Gastrocnemius medialis (tissue), 4 donors: ENCODE results near the gene RPRM. TPM values are rescaled to one million over a fixed set of nuclear protein-coding genes. Genes with fewer than 3 reads are reported as not detected.
"Not testable (repeated sequence)": the region's sequence is repeated elsewhere in the genome, so short reads cannot be mapped to it uniquely, and the experiment has no call there.

Source experiments
- ATAC-seq, 2 donors: fragments of 150-250 bp; one replicate each; pipeline ENCODE4 v1.9.1; 2016
- DNase-seq, 2 donors: peaks; one replicate each; pipeline ENCODE4 v3.0.0-alpha.2; 2019
- H3K27ac ChIP-seq, 4 donors: fragments of 200-600 bp; sonication (generic); 1 replicate in 1 of 4; 2 replicates in 3 of 4; pipeline ENCODE4 v1.5.1; 2016 to 2018; ENCODE audit warnings: mild to moderate bottlenecking in 2 of 4, moderate library complexity in 1 of 4
- H3K27me3 ChIP-seq, 3 donors: fragments of 200-600 bp; sonication (generic) in 2 of 3; 1 replicate in 1 of 3; 2 replicates in 2 of 3; pipeline versions ENCODE4 v1.5.1 to v1.6.0; 2016 to 2019; ENCODE audit warnings: mild to moderate bottlenecking in 1 of 3, moderate library complexity in 1 of 3
- H3K36me3 ChIP-seq, 2 donors: fragments of 200-600 bp; sonication (generic) in 1 of 2; one replicate each; pipeline ENCODE4 v1.5.1; 2017 to 2018
- H3K4me1 ChIP-seq, 2 donors: fragments of 200-600 bp; sonication (generic) in 1 of 2; one replicate each; pipeline ENCODE4 v1.5.1; 2016 to 2017; ENCODE audit warnings: mild to moderate bottlenecking in 2 of 2
- H3K4me3 ChIP-seq, 4 donors: fragments of 200-600 bp; sonication (generic) in 3 of 4; 1 replicate in 1 of 4; 2 replicates in 3 of 4; pipeline ENCODE4 v1.5.1; 2016 to 2019; ENCODE audit warnings: mild to moderate bottlenecking in 2 of 4
- H3K9me3 ChIP-seq, 3 donors: fragments of 200-600 bp; sonication (generic) in 2 of 3; 1 replicate in 1 of 3; 2 replicates in 2 of 3; pipeline ENCODE4 v1.5.1; 2016 to 2019
- POLR2A ChIP-seq, 2 donors: fragments of 450-650 bp; IDR thresholded peaks; one replicate each; pipeline ENCODE4 v1.6.1; 2017; ENCODE audit warnings: antibody characterized with exemption in 2 of 2, mild to moderate bottlenecking in 2 of 2, moderate library complexity in 2 of 2
- in situ Hi-C, 4 donors: fragments of 200-750 bp; cut with MboI; loops; one replicate each; pipeline versions ENCODE4 v1.15.0 to v1.8.0; 2017; ENCODE audit warnings: low sequenced_read_pairs in 4 of 4
- intact Hi-C: fragments of 100-400 bp; cut with DNase I; formaldehyde crosslinking; loops from one replicate; pipeline ENCODE4 v1.15.1; 2023; ENCODE audit warnings: low total_unique reads
- total RNA-seq, 4 donors: library from RNA; depleted of rRNA; stranded (reverse); fragments of >200 nt; gene quantifications; one replicate each; pipeline versions ENCODE4 v1.1.0 to v1.2.3, GENCODE V29; 2016
- TF ChIP-seq, protein P1 (sequence below), 5 experiments: fragments of 450-650 bp in 3 of 5; fragments of 200-600 bp in 2 of 5; sonication (generic) in 2 of 5; IDR thresholded peaks in 4 of 5; conservative IDR thresholded peaks in 1 of 5; 1 replicate in 4 of 5; 2 replicates in 1 of 5; pipeline ENCODE4 v1.5.1; 2016 to 2019; ENCODE audit warnings: antibody characterized with exemption in 5 of 5, mild to moderate bottlenecking in 3 of 5, moderate library complexity in 3 of 5

The RPRM gene
- total RNA-seq, 4 donors from 2014 or later = not detected

DNA sequence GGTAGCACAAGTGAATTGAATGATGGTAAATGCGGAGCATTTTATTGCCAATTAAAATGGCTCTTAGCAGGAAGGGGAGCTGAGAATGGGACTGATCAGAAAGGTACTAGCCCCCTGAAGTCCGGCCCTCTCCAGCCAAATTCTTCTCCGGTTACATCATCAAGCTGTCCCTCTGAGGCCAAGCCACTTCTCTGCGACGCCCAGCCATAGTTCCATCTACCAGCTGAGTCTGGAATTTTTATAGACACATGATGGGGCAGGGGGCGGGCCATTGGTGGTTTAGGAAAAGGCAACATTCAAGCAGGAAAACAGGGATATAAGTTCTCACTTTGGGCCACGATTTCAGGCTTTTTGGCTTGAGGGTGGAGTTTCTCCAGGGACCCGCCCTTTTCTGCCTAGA is 22.7 kb downstream of the RPRM start:
- Histone ChIP-seq H3K4me1 (no peaks in the 10 kb centered on the region), H3K27me3 (no peaks in the 10 kb centered on the region), H3K27ac (no peak overlapping the region), H3K36me3 (no peaks in the 10 kb centered on the region), H3K9me3 (no peaks in the 10 kb centered on the region), H3K4me3 (no peak overlapping the region)
- TF ChIP-seq, protein P1, sequence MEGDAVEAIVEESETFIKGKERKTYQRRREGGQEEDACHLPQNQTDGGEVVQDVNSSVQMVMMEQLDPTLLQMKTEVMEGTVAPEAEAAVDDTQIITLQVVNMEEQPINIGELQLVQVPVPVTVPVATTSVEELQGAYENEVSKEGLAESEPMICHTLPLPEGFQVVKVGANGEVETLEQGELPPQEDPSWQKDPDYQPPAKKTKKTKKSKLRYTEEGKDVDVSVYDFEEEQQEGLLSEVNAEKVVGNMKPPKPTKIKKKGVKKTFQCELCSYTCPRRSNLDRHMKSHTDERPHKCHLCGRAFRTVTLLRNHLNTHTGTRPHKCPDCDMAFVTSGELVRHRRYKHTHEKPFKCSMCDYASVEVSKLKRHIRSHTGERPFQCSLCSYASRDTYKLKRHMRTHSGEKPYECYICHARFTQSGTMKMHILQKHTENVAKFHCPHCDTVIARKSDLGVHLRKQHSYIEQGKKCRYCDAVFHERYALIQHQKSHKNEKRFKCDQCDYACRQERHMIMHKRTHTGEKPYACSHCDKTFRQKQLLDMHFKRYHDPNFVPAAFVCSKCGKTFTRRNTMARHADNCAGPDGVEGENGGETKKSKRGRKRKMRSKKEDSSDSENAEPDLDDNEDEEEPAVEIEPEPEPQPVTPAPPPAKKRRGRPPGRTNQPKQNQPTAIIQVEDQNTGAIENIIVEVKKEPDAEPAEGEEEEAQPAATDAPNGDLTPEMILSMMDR (IDR thresholded peaks at IDR 0.05 in 4 of 5, conservative IDR thresholded peaks at IDR 0.05 in 1 of 5) = no peak
- no peak for TF ChIP-seq POLR2A (IDR thresholded peaks at IDR 0.05)
- intact Hi-C loops = no loop called here
- no peak for ATAC-seq
- in situ Hi-C loops = no loop called here
- DNase-seq = no peak

DNA sequence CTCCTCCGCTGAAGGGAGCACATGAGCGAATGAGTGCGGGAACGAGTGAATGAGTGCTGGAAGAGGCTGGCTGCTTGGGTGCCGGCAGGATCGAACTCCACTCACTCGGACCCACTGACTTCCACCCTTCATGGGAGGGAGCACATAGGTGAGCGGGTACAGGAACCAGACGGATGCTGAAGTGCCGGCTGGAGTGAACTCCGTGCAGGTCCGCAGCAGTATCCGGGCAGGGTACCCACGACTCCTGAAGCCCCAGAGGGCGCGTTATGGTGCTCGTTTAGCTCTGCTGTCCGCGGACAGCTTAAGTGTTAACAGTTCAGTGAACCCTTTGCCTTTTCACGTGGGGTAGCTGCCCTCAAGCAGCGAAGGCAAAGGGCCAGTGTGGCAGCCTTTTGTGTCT is 23.2 kb downstream of the RPRM start:
- TF ChIP-seq, protein P1 (IDR thresholded peaks at IDR 0.05 in 4 of 5, conservative IDR thresholded peaks at IDR 0.05 in 1 of 5) = no peak
- TF ChIP-seq POLR2A (IDR thresholded peaks at IDR 0.05) = no peak
- in situ Hi-C loops (no loop called here), intact Hi-C loops (no loop called here)
- Histone ChIP-seq H3K9me3 (no peaks in the 10 kb centered on the region), H3K4me3 (no peak overlapping the region), H3K27ac (no peak overlapping the region), H3K36me3 (no peaks in the 10 kb centered on the region), H3K27me3 (no peaks in the 10 kb centered on the region), H3K4me1 (no peaks in the 10 kb centered on the region)
- no peak for ATAC-seq
- no peak for DNase-seq

DNA sequence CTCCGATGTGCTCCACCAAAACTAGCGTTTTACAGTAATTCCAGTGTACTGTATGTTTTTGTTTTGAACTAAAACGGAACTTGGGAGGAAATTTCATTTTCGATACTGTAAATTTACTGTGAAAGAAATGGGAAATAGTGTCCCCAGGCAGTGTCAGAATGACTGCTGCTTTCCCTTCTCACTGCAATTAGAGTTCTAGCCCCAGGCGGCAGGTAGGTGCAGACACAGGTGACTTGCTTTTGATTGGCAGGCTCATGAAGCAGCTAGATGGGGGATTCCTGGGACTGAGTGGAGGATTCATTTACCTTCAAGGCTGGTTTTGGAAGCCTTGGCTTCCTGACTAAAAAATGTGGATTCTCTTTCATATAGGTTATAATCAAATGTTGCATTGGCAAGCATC is 27.0 kb downstream of the RPRM start:
- intact Hi-C loops = no loop called here
- in situ Hi-C loops = no loop called here
- DNase-seq (no peak), ATAC-seq (no peak)
- Histone ChIP-seq H3K27me3 (no peaks in the 10 kb centered on the region), H3K9me3 (no peaks in the 10 kb centered on the region), H3K4me3 (no peak overlapping the region), H3K27ac (no peak overlapping the region), H3K4me1 (no peaks in the 10 kb centered on the region), H3K36me3 (no peaks in the 10 kb centered on the region)
- TF ChIP-seq, protein P1 (IDR thresholded peaks at IDR 0.05 in 4 of 5, conservative IDR thresholded peaks at IDR 0.05 in 1 of 5) = no peak
- TF ChIP-seq POLR2A (IDR thresholded peaks at IDR 0.05) = no peak

DNA sequence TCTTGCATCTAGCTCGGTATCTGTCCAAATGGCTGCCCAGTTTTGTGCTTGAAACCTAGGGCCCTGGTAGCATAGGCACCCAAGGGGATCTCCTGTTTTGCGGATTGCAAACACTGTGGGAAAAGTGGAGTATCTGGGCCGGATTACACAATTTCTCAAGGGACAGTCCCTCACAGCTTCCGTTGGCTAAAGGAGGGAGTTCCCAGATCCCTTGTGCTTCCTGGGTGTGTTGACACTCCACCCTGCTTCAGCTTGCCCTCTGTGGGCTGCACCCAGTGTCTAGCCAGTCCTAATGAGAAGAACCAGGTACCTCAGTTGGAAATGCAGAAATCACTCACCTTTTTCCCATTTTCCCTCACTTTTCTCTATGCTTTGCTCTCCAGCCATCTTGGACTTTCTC is 35.5 kb downstream of the RPRM start:
- H3K27me3 ChIP-seq = no peaks in the 10 kb centered on the region

DNA sequence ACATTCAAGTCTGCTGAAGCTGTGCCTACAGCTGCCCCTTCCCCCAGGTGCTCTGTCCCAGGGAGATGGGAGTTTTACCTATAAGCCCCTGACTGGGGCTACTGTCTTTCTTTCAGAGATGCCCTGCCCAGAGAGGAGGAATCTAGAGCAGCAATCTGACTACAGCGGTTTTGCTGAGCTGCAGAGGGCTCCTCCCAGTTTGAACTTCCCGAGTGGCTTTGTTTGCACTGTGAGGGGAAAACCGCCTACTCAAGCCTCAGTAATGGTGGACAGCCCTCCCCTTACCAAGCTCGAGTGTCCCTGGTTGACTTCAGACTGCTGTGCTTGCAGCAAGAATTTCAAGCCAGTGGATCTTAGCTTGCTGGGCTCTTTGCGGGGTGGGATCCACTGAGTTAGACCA is 35.9 kb downstream of the RPRM start:
- H3K9me3 ChIP-seq, H3K36me3 ChIP-seq, H3K4me1 ChIP-seq, ATAC-seq, in situ Hi-C loops, H3K27me3 ChIP-seq, H3K27ac ChIP-seq, H3K4me3 ChIP-seq, intact Hi-C loops, DNase-seq: not testable (repeated sequence)

More for the DNA sequence above, 35.5 kb downstream of the RPRM start:
- H3K9me3 ChIP-seq = no peaks in the 10 kb centered on the region
- H3K27ac ChIP-seq = no peak overlapping the region
- H3K4me3 ChIP-seq = no peak overlapping the region
- in situ Hi-C loops (no loop called here), intact Hi-C loops (no loop called here)
- ATAC-seq (no peak), DNase-seq (no peak)
- no peaks in the 10 kb centered on the region for H3K4me1 ChIP-seq
- H3K36me3 ChIP-seq = no peaks in the 10 kb centered on the region
- TF ChIP-seq, protein P1 (IDR thresholded peaks at IDR 0.05 in 4 of 5, conservative IDR thresholded peaks at IDR 0.05 in 1 of 5) = no peak
- TF ChIP-seq POLR2A (IDR thresholded peaks at IDR 0.05) = no peak

DNA sequence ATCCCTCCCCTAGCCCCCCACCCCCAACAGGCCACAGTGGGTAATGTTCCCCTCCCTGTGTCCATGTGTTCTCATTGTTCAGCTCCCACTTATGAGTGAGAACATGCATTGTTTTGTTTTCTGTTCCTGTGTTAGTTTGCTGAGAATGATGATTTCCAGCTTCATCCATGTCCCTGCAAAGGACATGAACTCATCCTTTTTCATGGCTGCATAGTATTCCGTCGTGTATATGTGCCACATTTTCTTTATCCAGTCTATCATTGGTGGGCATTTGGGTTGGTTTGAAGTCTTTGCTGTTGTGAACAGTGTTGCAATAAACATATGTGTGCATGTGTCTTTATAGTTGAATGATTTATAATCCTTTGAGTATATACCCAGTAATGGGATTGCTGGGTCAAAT is 38.5 kb downstream of the RPRM start:
- intact Hi-C loops, in situ Hi-C loops, ATAC-seq, DNase-seq, H3K27ac ChIP-seq, H3K36me3 ChIP-seq, H3K9me3 ChIP-seq, H3K4me3 ChIP-seq, H3K4me1 ChIP-seq, H3K27me3 ChIP-seq: not testable (repeated sequence)
